GM19328 (cell line): ENCODE results near the gene TMEM59.
"Not testable (repeated sequence)": the region's sequence is repeated elsewhere in the genome, so short reads cannot be mapped to it uniquely, and the experiment has no call there.

Source experiments
- ATAC-seq: cut with Tn5 transposase; IDR thresholded peaks from one replicate; pipeline ENCODE4 v1.9.1; 2021; ENCODE audit warnings: mild to moderate bottlenecking, moderate library complexity; ENCODE audit not compliant: unreplicated experiment

The TMEM59 gene

GRCh38 chr1:54013393-54014008, 39.5 kb downstream of the TMEM59 start:
- no peak for ATAC-seq

- no peak for ATAC-seq
Measured at GRCh38 chr1:54012863-54013262, 40.1 kb downstream of the TMEM59 start.

GRCh38 chr1:54012008-54012325, 41.0 kb downstream of the TMEM59 start:
- no peak for ATAC-seq

- ATAC-seq, result no peak
Measured at GRCh38 chr1:54011316-54012007, 41.5 kb downstream of the TMEM59 start.

GRCh38 chr1:54010415-54011117, 42.4 kb downstream of the TMEM59 start:
- ATAC-seq, result no peak

- no peak for ATAC-seq
Measured at GRCh38 chr1:54009406-54009805, 43.6 kb downstream of the TMEM59 start.

GRCh38 chr1:54008876-54009275, 44.1 kb downstream of the TMEM59 start:
- no peak for ATAC-seq

GRCh38 chr1:54007613-54008012, 45.4 kb downstream of the TMEM59 start:
- ATAC-seq, result no peak

GRCh38 chr1:54006508-54006907, 46.5 kb downstream of the TMEM59 start:
- no peak for ATAC-seq

GRCh38 chr1:54004481-54005049, 48.4 kb downstream of the TMEM59 start:
- no peak for ATAC-seq

- not testable (repeated sequence) for ATAC-seq
Measured at GRCh38 chr1:54003750-54004480, 49.1 kb downstream of the TMEM59 start.

- no peak for ATAC-seq
Measured at GRCh38 chr1:54003249-54003646, 49.8 kb downstream of the TMEM59 start.

GRCh38 chr1:54002544-54003248, 50.3 kb downstream of the TMEM59 start:
- no peak for ATAC-seq

GRCh38 chr1:54001591-54001990, 51.4 kb downstream of the TMEM59 start:
- ATAC-seq, result no peak

GRCh38 chr1:53999920-54000319, 53.1 kb downstream of the TMEM59 start:
- ATAC-seq, result no peak

- no peak for ATAC-seq
Measured at GRCh38 chr1:53998223-53998622, 54.8 kb downstream of the TMEM59 start.

- no peak for ATAC-seq
Measured at GRCh38 chr1:53995683-53996082, 57.3 kb downstream of the TMEM59 start.

- ATAC-seq, result not testable (repeated sequence)
Measured at GRCh38 chr1:53994516-53994915, 58.5 kb downstream of the TMEM59 start.

GRCh38 chr1:53992085-53992874, 60.7 kb downstream of the TMEM59 start:
- no peak for ATAC-seq

- ATAC-seq, result no peak
Measured at GRCh38 chr1:53987880-53988279, 65.1 kb downstream of the TMEM59 start.
